Hepatocyte (in vitro differentiated cells): ENCODE measurements around the gene MICU2. TPM values are rescaled to one million over a fixed set of nuclear protein-coding genes. Genes with fewer than 3 reads are reported as not detected.

Source experiments
- DNase-seq: peaks from one replicate; pipeline ENCODE4 v3.0.0-alpha.2; 2016; ENCODE audit warnings: low spot score
- H2AFZ ChIP-seq: fragments of 200-600 bp; sonication (generic); 2 replicates; pipeline ENCODE4 v1.6.0; 2016; ENCODE audit warnings: antibody characterized with exemption, mild to moderate bottlenecking
- H3K27ac ChIP-seq: fragments of 200-600 bp; sonication (generic); 2 replicates; pipeline ENCODE4 v1.5.1; 2016; ENCODE audit warnings: mild to moderate bottlenecking
- H3K27me3 ChIP-seq: fragments of 200-600 bp; sonication (generic); 2 replicates; pipeline ENCODE4 v1.6.1; 2016
- H3K36me3 ChIP-seq: fragments of 200-600 bp; sonication (generic); replicated peaks from 2 replicates; pipeline ENCODE4 v1.5.1; 2016; ENCODE audit warnings: low read depth; ENCODE audit not compliant: insufficient read depth
- H3K4me1 ChIP-seq: fragments of 200-600 bp; sonication (generic); 2 replicates; pipeline ENCODE4 v1.5.1; 2016; ENCODE audit warnings: mild to moderate bottlenecking, moderate library complexity; ENCODE audit not compliant: insufficient read depth
- H3K4me2 ChIP-seq: fragments of 200-600 bp; sonication (generic); 2 replicates; pipeline ENCODE4 v1.6.0; 2016
- H3K4me3 ChIP-seq: fragments of 200-600 bp; sonication (generic); 2 replicates; pipeline ENCODE4 v1.5.1; 2016; ENCODE audit warnings: mild to moderate bottlenecking
- H3K79me2 ChIP-seq: fragments of 200-600 bp; sonication (generic); 2 replicates; pipeline ENCODE4 v1.6.0; 2017; ENCODE audit warnings: mild to moderate bottlenecking
- H3K9me2 ChIP-seq: fragments of 200-600 bp; sonication (generic); replicated peaks from 2 replicates; pipeline ENCODE4 v1.6.0; 2017; ENCODE audit warnings: mild to moderate bottlenecking; ENCODE audit not compliant: insufficient read depth
- H3K9me3 ChIP-seq: fragments of 200-600 bp; sonication (generic); 2 replicates; pipeline ENCODE4 v1.5.1; 2016; ENCODE audit warnings: low read depth, mild to moderate bottlenecking
- H4K20me1 ChIP-seq: fragments of 200-600 bp; sonication (generic); 2 replicates; pipeline ENCODE4 v1.6.0; 2016; ENCODE audit warnings: mild to moderate bottlenecking; ENCODE audit not compliant: insufficient read depth, poor library complexity, severe bottlenecking
- EZH2 ChIP-seq: fragments of 200-600 bp; sonication (generic); IDR thresholded peaks from 2 replicates; pipeline ENCODE4 v1.6.1; 2016; ENCODE audit warnings: antibody characterized with exemption, mild to moderate bottlenecking, borderline replicate concordance
- EZH2phosphoT487 ChIP-seq: fragments of 200-600 bp; sonication (generic); IDR thresholded peaks from one replicate; pipeline ENCODE4 v1.6.1; 2018; ENCODE audit warnings: antibody characterized with exemption, mild to moderate bottlenecking, low read depth, moderate library complexity; ENCODE audit not compliant: unreplicated experiment, severe bottlenecking
- WGBS: methylation state at CpG from one replicate; pipeline ENCODE4 v1.1.6; 2016; ENCODE audit warnings: low lambda C conversion rate; ENCODE audit errors: missing lambda C conversion rate; 5-methylcytosine and 5-hydroxymethylcytosine counted together
- polyA plus RNA-seq: library from polyadenylated mRNA; unstranded; fragments of >200 nt; fragmentation: Nextera tagmentation; extraction: Ambion mirVana; gene quantifications from 2 replicates; pipeline ENCODE4 v1.2.1, GENCODE V29; 2016
- total RNA-seq: library from RNA; depleted of rRNA; stranded (reverse); fragments of >200 nt; gene quantifications from 2 replicates; pipeline ENCODE4 v1.2.3, GENCODE V29; 2014
- TF ChIP-seq, protein P1 (sequence below): fragments of 200-600 bp; sonication (generic); IDR thresholded peaks from 2 replicates; pipeline ENCODE4 v1.5.1; 2016; ENCODE audit warnings: antibody characterized with exemption, mild to moderate bottlenecking; ENCODE audit not compliant: poor library complexity

Gene MICU2
- total and polyA plus RNA-seq, 2 experiments from 2014 or later: 48.1 to 95.7 TPM

DNA sequence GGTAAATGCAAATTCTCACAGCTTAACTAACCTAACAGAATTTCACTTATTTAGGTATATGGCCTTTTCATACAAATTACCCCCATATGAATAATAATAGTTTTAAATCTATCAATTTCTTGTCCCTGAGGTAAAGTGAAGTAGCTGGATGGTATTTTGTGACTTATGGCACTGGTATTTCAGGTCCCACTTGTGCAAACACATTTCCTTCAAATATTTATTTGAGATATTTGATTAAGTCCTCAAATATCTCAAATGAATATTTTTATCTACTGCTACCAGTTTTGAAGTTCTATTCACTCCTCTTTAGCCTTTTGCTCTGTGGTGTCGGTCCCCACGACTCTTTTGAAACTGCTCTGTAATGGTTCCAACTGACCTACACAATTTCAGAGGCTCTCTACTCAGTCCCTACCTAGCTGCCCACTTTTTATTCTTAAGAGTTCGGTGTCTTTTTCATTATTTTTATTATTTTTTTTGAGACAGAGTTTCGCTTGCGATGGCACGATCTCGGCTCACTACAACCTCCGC lies 85.3 kb downstream of the MICU2 start:
- Histone ChIP-seq H3K9me3 (no peaks in the 10 kb centered on the region), H3K27ac (no peak overlapping the region), H3K79me2 (no peaks in the 10 kb centered on the region), H3K4me3 (no peak overlapping the region), H2AFZ (no peak overlapping the region), H3K4me1 (no peaks in the 10 kb centered on the region), H3K36me3 (no peaks in the 10 kb centered on the region), H4K20me1 (no peaks in the 10 kb centered on the region), H3K4me2 (no peak overlapping the region), H3K27me3 (no peaks in the 10 kb centered on the region), H3K9me2 (no peaks in the 10 kb centered on the region)
- TF ChIP-seq EZH2phosphoT487 (no peak), EZH2 (no peak)
- TF ChIP-seq, protein P1, sequence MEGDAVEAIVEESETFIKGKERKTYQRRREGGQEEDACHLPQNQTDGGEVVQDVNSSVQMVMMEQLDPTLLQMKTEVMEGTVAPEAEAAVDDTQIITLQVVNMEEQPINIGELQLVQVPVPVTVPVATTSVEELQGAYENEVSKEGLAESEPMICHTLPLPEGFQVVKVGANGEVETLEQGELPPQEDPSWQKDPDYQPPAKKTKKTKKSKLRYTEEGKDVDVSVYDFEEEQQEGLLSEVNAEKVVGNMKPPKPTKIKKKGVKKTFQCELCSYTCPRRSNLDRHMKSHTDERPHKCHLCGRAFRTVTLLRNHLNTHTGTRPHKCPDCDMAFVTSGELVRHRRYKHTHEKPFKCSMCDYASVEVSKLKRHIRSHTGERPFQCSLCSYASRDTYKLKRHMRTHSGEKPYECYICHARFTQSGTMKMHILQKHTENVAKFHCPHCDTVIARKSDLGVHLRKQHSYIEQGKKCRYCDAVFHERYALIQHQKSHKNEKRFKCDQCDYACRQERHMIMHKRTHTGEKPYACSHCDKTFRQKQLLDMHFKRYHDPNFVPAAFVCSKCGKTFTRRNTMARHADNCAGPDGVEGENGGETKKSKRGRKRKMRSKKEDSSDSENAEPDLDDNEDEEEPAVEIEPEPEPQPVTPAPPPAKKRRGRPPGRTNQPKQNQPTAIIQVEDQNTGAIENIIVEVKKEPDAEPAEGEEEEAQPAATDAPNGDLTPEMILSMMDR: no peak
- WGBS: 96% methylated on average over 8 of the region's 8 CpGs
- DNase-seq: no peak

GRCh38 chr13:21517576-21517975 lies 86.4 kb downstream of the MICU2 start:
- Histone ChIP-seq H4K20me1 (no peaks in the 10 kb centered on the region), H3K9me2 (no peaks in the 10 kb centered on the region), H3K27ac (no peak overlapping the region), H3K4me1 (no peaks in the 10 kb centered on the region), H3K36me3 (no peaks in the 10 kb centered on the region), H3K4me3 (no peak overlapping the region), H3K79me2 (no peaks in the 10 kb centered on the region), H3K9me3 (no peaks in the 10 kb centered on the region), H3K27me3 (no peaks in the 10 kb centered on the region), H3K4me2 (no peak overlapping the region), H2AFZ (no peak overlapping the region)
- TF ChIP-seq EZH2phosphoT487 (no peak), EZH2 (no peak)
- TF ChIP-seq, protein P1: no peak
- WGBS: 88% methylated on average over 16 of the region's 16 CpGs
- DNase-seq: no peak

DNA sequence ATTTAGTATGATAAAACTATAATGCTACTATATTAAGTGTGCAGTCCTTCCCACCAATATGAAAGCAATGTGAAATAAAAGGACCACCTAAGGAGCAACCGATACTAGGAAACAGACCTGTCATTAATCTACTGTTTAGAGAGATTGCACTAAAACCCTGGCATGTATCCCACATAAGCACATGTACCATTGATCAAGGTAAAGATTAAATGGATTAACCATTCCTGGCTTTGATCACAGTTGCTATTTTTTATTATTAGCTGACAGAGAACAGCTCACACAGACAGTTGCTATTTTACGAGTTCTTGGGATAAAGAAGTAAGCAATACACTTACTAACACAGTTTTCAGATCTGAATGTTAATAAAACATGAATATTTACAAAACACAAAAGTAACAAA lies 87.2 kb downstream of the MICU2 start:
- H3K4me2 ChIP-seq: no peak overlapping the region
- no peaks in the 10 kb centered on the region for H4K20me1 ChIP-seq
- DNase-seq: no peak
- no peak overlapping the region for H2AFZ ChIP-seq
- H3K4me3 ChIP-seq: no peak overlapping the region
- no peaks in the 10 kb centered on the region for H3K27me3 ChIP-seq
- no peaks in the 10 kb centered on the region for H3K4me1 ChIP-seq
- TF ChIP-seq EZH2phosphoT487: no peak
- TF ChIP-seq EZH2: no peak
- TF ChIP-seq, protein P1: no peak
- no peak overlapping the region for H3K27ac ChIP-seq
- H3K36me3 ChIP-seq: no peaks in the 10 kb centered on the region
- no peaks in the 10 kb centered on the region for H3K9me2 ChIP-seq
- H3K9me3 ChIP-seq: no peaks in the 10 kb centered on the region
- 52% methylated on average over 2 of the region's 2 CpGs for WGBS
- H3K79me2 ChIP-seq: no peaks in the 10 kb centered on the region

- H4K20me1 ChIP-seq: no peaks in the 10 kb centered on the region
- H3K9me2 ChIP-seq: no peaks in the 10 kb centered on the region
- no peaks in the 10 kb centered on the region for H3K9me3 ChIP-seq
- no peak for DNase-seq
- H3K27me3 ChIP-seq: no peaks in the 10 kb centered on the region
- no peaks in the 10 kb centered on the region for H3K4me1 ChIP-seq
- H2AFZ ChIP-seq: no peak overlapping the region
- no peak overlapping the region for H3K27ac ChIP-seq
- no peak overlapping the region for H3K4me3 ChIP-seq
- H3K36me3 ChIP-seq: no peaks in the 10 kb centered on the region
- WGBS: 90% methylated on average over 4 of the region's 4 CpGs
- H3K79me2 ChIP-seq: no peaks in the 10 kb centered on the region
- TF ChIP-seq, protein P1: no peak
- TF ChIP-seq EZH2phosphoT487 (no peak), EZH2 (no peak)
- no peak overlapping the region for H3K4me2 ChIP-seq
Measured at GRCh38 chr13:21511849-21512248, 92.1 kb downstream of the MICU2 start.
